Left lobe of liver (tissue), 2 donors: ENCODE results near the gene HS3ST6. TPM values are rescaled to one million over a fixed set of nuclear protein-coding genes. Genes with fewer than 3 reads are reported as not detected.
"Not testable (repeated sequence)": the region's sequence is repeated elsewhere in the genome, so short reads cannot be mapped to it uniquely, and the experiment has no call there.

Experiments
- ATAC-seq: fragments of 200-7000 bp; cut with Tn5 transposase; one replicate; pipeline ENCODE4 v1.9.1; 2020; ENCODE audit warnings: mild to moderate bottlenecking, moderate library complexity
- DNase-seq: peaks from one replicate; pipeline ENCODE4 v3.0.0-alpha.2; 2020; ENCODE audit warnings: low spot score
- total RNA-seq: library from RNA; stranded (reverse); gene quantifications from one replicate; pipeline ENCODE4 v1.2.1, GENCODE V29; 2021
- donor health status: DM: no; HTN: no; CAD: no; lungs with moderate emphysema.
- donor health status: DM: no; HTN: yes; CAD: no.

HS3ST6 gene
- total RNA-seq, 1 donor from 2014 or later = not detected

DNA sequence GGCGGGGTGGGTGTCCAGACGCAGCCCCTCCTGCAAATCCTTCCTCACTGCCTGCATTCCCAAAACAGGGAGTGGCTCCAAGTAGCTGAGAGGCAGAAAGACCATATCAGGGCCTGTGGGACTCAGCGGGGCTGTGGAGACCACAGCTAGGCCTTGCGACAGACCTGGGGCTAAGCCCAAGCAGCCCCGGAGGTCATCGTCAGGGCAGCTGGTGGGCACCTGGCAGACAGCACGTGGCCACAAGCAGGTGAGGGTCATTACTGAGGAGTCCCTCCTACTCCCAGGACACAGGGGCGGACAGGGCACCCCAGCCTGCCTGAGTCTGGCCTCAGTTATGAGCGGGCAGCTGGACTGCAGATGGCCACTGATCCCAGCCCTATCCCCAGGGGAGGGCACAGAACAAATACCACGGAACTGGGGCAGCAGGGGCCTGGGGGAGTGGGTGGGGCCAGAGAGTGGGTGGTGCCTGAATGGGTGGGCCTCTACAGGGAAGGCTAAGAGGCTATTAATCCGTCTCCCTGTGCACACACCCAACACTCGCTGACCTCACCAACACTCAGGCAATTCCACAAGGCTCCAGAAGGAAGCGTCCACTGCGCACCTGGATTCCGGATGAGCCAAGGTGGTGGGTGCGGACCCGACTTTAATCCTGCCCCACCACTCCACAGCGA lies 8.5 kb downstream of the HS3ST6 start:
- DNase-seq = no peak
- ATAC-seq = no peak

DNA sequence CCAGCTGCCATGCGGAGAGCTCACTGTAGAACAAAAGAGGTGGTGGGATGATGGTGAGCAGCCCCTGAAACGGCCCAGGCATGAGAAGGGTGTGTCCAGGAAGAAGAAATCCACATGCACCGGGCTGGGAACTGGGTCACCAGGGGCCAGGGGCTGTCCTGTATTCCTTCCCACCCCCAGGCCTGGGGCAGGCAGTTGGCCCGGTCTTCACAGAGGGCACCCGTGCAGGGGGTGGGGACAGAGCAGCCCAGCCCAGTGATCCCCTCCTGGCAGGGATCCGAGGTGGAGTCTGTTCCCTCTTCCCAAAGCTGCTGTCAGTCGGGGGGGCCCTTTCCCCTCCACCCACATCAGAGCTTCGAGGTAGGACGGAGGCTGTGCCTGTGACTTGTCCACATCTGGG lies 9.2 kb downstream of the HS3ST6 start:
- DNase-seq = no peak
- ATAC-seq = no peak

DNA sequence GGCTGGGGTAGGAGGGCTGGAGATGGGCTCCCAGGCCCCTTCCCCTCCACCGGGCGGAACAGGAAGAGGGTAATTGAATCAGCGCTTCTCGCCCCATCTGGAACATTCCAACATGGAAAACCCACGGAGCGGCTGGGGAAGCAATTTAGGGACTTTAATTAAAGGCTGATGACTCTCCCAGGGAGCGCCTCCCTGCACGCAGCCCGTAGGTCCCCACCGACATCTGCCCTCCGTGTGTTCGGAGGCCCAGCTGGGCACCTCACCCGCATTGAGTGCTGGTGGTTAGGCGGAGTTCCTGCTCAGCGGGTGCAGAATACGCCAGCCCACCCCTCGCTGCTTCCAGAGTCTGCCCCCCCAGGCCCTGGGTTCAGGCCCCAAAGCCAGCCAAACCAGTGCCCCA lies 10.0 kb downstream of the HS3ST6 start:
- ATAC-seq = no peak
- no peak for DNase-seq

DNA sequence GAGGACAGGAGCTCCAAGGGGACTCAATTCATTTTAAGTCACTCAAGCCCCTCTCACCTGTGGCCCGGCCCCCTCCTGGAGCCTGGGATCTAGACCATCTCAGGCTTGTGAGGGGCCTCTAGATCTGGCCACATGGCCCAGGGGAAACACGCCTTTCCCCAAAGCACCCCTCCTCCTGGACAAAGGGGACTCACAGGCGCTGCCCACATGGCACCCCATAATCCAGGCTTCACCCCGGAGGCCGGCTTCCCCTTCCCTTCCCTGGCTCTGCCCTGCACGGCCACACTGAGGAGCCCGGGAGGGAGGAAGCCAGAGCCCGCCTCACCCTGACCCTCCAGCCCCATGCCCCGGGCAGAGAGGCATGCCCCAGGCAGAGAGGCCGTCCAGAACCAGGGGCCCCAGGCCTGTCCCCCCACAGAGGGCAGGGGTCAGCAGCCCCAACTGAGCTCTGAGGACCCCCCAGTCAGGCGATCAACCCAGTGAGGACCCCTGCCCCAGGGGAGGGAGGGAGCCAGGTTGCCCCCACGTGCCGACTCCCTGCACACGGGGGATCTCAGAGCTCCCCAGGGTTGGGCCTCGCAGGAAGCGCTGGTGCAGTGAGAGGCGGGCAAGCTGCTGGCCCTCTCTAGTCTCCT lies 10.9 kb downstream of the HS3ST6 start:
- ATAC-seq (no peak), DNase-seq (no peak)

DNA sequence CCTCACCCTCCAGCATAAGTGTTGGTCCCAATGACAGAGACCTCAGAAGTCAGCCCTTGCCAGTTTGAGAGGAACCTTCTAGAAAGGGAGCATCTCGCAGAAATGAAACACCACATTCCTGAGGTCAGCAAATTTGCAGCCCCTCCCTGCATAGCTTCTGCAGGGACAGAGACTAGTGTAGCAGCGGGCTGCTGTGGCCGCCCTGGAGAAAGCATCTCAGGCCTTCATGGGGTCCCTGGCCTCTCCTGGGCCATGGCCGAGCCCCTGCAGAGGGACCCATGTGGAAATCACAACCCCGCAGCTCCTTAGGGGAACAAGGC lies 11.4 kb downstream of the HS3ST6 start:
- DNase-seq = no peak
- no peak for ATAC-seq

DNA sequence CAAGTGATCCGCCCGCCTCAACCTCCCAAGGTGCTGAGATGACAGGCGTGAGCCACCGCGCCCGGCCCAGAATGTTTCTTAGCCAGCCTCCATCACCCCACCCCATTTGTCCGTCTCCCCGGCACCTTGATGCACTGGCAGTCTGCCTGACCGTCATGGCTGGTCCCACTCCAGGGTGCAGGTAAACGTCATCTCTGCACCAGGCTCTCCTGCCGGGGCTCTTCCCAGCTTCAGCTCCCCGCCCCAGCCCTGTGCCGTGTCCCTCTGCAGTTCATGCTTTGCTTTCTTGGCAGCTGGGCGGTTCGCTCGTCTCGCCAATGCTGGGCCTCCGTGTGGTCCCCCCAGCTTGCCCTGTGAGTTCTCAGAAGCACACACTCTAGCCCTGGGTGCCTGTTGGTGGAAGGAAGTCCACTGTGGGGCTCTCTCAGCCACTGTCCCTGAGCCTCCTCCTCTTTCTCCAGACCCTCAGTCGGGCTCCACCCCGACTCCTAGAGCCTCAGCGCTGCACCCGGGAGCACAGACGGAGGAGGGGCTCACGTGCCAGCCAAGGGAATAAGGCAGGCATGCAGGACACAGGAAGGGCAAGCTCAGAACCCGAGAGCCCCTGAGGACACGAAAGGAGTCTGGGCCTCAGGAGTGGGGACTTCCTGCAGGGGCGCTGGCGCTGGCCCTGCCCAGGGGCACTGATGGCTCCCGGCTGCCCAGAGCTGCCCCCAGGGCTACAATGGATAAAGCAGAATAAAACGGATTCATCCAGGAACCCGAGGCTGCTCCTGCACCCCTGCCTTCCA lies 12.0 kb downstream of the HS3ST6 start:
- DNase-seq = no peak
- ATAC-seq = no peak

DNA sequence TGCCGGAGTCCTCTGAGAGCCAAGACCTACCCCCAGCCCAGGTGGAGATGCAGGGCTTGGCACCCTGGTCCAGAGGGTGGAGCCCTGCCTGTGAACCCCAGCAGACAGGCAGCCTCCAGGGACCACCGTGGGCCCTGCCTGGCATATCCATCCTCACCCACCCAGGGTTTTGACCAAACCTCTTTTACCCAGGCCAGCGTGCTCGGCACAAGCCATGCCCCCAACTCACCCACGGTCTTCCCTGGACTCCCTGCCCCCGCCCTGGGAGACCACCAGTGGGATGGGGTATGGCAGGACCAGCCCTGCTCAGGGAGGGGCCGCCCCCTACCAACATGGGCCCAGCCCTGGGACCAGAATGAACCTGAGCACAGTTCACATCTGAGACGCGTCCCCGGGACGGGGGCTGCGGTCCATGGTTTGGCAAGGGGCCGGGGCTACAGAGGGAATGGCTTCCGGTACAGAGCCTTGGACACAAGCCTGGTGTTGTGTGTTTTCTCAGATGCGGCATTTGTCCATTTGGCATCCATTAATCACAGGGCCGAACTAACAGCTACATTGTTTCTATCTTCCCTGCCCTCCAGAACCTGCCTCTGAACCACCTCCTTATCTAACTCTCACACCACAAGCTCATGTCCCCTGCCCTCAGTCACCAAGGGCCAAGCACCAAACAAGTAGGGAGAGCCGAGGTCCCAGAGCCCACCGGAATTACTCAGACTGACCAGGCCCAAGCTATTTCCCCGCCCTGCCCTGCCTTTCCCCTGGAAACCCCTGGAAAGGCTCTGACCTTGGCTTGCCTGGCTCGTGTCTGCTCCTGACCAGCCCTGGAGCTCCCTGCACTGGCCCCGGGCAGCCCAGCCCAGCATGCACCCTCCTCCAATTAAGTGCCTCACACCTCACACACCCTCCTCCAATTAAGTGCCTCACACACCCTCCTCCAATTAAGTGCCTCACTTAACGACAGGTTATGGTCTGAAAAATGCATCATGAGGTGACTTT lies 14.1 kb downstream of the HS3ST6 start:
- ATAC-seq (no peak), DNase-seq (no peak)

DNA sequence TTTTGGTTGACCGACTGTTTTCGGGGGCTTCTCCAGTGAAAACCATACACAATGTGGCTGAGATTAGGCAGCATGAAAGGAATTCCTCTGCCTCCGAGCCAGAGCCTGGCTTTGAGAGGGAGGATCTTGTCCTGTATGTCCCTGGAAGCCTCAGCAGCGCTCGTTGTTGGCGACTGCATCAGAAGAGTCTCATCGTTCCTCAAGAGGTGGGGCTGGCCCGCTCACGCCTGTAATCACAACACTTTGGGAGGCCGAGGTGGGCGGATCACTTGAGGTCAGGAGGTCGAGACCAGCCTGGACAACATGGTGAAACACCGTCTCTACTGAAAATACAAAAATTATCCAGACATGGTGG lies 15.0 kb downstream of the HS3ST6 start:
- no peak for DNase-seq
- ATAC-seq = no peak

DNA sequence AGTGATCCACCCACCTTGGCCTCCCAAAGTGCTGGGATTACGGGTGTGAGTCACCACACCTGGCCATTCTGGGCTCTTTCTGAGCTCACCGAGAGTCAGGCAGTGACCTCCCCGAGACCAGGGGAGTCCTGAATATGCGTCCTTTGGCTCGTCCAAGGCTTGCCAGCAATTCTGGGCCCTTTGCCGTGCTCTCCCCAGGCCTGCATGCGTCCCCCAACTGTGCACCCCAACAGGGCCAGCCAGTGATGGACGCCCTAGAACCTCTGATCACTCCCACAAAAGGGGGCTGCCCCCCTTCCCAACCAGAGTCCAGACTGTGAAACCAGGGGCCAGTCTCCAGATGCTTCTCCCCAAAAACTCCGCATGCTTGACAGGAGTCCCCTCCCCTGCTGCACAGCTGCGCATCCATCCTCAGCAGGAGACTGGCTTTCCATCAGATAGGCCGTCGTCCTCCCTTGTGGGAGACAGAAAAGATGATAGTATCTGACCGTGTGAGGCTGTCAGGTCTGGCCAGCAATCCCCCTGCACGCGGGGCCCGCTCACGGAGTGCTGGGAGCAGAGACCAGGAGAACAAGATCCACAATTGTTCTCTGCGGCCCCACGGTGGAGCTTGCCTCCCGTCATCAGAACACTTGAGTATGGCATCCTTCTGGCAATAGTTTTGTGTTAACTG lies 15.5 kb downstream of the HS3ST6 start:
- DNase-seq (no peak), ATAC-seq (no peak)

DNA sequence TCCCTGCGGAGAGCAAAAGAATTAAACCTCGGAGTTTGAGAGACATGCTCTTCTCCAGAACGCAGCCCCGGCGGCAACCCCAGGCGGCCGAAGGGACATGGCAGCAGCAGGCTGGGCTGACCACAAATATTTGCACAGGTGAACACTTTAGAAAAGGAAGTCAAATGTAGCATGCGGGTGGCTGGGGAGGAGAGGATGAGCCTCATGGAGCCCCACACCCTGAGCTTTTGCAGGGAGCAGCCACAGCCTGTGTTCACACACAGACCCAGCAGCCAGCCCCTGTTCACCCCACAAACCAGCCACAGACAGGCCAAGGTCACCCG lies 17.8 kb downstream of the HS3ST6 start:
- DNase-seq = no peak
- ATAC-seq = no peak

DNA sequence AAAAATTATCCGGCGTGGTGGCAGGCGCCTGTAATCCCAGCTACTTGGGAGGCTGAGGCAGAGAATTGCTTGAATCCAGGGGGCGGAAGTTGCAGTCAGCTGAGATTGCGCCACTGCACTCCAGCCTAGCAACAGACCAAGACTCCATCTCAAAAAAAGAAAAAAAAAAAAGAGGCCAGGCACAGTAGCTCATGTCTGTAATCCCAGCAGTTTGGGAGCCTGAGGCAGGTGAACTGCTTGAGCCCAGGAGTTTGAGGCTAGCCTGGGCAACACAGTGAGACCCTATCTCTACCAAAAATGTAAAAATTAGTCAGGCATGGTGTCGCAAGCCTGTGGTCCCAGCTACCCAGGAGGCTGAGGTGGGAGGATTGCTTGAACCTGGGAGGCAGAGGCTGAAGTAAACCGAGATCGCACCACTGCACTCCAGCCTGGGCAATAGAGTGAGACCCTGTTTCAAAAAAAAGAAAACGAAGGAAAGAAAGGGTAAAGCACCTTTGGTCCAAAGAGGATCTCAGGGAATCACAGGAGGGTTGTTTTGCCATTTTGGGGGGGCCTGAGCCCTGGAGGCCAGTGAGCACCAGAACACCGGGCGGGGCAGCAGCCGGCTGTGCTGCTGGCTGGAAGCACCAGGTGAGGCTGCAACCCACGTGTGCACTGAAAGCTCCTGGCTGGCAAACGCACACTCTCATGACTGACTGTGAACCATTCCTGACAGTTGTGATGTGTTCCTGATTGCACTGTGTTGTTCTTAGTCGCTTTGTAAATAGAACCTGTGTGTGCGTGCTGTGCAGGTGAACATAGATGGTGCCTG lies 18.4 kb downstream of the HS3ST6 start:
- no peak for DNase-seq
- ATAC-seq = peak; percentile 88

DNA sequence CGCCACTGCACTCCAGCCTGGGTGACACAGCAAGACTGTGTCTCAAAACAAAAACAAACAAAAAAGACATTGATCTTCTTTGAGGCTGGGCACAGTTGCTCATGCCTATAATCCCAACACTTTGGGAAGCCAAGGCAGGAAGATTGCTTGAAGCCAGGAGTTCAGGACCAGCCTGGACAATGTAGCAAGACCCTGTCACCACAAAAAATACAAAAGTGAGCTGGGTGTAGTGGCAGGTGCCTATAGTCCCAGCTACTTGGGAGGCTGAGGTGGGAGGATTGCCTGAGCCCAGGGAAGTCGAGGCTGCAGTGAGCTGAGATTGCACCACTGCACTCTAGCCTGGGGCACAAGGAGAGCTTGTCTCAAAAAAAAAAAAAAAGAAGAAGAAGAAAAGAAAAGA lies 20.5 kb downstream of the HS3ST6 start:
- DNase-seq, ATAC-seq: not testable (repeated sequence)

DNA sequence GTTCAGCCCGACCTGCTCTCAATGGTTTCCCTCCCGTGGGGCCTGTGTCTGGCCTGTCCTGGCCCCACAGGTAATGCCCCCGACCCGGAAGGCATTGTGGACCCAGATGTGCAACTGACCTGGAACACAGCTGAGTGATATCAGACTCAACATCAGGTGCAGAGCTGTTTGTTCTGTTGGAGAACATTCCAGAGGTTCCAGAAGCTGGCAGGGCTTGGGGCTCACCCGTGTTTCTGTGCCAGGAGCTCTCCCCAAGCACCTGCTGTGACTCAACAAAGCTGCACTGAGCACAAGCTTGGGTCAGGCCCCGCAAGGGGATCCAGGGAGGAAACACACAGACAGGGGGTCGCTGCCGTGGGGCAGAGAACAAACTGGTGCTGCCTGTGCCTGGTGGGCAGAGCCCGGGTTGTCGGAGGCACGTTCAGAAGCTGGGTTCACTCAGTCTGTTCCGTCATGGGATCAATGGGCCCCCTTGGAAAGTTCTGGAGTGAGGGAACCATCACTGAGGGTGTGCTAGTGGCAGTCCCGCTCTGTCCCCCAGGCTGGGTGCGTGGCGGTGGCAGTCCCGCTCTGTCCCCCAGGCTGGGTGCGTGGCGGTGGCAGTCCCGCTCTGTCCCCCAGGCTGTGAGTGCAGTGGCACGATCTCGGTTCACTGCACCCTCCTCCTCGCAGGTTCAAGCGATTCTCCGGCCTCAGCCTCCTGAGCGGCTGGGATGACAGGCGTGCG lies 22.1 kb downstream of the HS3ST6 start:
- DNase-seq = no peak
- no peak for ATAC-seq

DNA sequence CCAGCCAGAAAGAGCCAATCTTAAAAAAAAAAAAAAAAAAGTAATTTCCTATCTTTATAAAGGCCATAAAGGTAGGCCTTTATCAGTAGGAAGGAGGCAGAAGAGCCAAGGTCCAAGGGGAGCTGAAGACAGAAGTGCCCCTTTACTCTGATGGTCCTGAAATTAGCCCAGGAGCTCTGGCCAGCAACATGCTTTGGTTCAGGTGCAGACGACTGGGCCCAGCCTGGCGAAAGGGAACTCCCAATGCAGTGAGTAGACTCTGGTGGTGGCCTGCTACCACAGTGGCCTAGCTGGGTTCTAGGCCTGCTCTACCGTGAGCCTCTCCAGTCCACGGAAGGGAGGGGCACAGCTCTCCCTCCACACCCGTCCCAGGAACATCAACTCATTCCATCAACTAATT lies 23.1 kb downstream of the HS3ST6 start:
- DNase-seq (no peak), ATAC-seq (no peak)

DNA sequence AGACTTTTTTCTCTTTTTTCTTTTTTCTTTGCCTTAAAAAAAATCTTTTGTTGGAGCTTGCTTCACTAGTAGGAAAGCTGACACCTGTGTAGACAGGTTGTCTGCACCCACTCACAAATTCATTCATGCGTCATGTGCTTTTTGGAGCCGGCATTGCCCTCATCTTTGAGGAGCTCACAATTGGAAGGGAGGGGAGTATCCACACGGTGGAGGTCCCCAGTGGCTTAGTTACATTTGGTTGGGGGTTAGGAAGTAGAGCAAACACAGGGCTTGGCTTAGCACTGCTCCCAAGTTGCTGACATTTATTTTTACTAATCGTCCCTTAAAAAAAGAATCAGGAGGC lies 27.5 kb downstream of the HS3ST6 start:
- ATAC-seq = no peak
- no peak for DNase-seq

DNA sequence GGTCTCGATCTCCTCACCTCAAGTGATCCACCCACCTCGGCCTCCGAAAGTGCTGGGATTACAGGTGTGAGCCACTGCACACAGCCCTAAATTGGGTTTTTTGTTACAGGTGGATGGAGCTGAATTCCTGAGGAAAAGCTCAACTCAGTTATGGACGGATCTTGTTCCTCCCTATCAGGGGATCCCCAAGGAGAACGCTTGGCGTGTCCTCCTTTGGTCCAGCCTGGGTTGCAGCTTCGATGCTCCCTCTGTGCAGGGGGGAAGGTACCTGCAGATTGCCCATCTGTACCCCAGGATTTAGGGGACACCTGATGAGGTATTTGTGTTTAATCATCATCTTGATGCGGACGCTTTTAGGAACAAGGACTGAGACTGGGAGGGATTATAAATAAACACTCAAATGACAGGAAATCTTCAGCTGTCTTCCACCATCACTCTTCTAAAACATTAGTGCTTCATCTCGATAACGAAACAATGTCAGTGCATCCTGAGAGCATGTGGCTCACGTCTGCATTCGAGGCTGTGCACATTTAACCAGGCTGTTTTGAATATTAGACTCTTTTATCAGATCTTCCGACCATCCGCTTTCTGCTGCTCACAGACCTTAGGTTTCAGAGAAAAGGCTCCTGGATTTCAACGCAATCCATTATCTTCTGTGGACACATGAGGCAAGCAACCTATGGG lies 28.0 kb downstream of the HS3ST6 start:
- ATAC-seq = no peak
- DNase-seq = no peak

DNA sequence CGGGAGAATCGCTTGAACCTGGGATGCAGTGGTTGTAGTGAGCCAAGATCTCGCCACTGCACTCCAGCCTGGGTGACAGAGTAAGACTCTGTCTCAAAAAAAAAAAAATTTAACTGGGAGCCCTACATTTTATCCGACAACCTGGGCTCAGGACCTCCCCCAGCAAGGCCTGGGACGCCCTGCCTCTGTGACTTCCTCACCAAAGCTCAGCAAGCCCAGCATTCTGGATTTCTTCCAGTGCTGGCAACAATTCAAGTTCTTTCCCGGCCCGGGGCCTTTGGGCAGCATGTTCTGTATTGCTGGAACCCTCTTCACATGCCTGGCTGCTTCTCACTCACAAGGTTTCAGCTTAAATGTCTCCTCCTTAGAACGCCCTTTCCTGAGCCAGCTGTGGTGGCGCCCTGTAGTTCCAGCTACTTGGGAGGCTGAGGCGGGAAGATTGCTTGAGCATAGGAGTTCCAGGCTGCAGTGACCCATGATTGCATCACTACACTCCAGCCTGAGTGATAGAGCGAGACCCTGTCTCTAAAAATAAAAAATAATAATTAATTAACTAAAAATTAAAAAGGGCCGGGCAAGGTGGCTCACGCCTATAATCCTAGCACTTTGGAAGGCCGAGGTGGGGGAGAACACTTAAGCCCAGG lies 30.4 kb downstream of the HS3ST6 start:
- no peak for ATAC-seq
- DNase-seq = no peak

DNA sequence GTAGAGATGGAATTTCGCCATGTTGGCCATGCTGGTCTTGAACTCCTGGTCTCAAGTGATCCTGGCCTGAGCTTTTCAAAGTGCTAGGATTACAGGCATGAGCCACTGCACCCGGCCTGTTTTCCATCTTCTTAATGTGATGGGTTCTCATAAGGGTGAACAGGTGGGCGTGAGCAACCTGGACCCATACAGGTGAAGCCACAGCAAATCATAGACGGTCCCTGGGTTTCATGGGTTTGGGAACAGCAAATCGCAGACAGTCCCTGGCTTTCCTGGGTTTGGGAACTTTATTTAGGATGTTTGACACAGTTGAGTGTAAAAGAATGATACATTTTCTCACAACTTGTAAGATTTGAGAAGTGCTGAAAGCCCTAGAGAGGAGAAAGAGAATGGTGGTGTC lies 33.3 kb downstream of the HS3ST6 start:
- ATAC-seq (no peak), DNase-seq (no peak)
